WERI-Rb-1 (cell line): Measurements from ENCODE around the gene APP.

Experiments used
- DNase-seq: peaks from one replicate; pipeline ENCODE4 v3.0.0-alpha.2; 2020
- H3K27ac ChIP-seq: fragments of 250-450 bp; sonication (Bioruptor Pico); 2 replicates; pipeline ENCODE4 v1.5.1; 2020; ENCODE audit warnings: mild to moderate bottlenecking, moderate library complexity
- H3K27me3 ChIP-seq: fragments of 250-450 bp; sonication (Bioruptor Pico); 2 replicates; pipeline ENCODE4 v1.5.1; 2021; ENCODE audit warnings: mild to moderate bottlenecking, low read depth, moderate library complexity; ENCODE audit not compliant: insufficient read depth, severe bottlenecking
- H3K36me3 ChIP-seq: fragments of 250-450 bp; sonication (Bioruptor Pico); 2 replicates; pipeline ENCODE4 v1.5.1; 2020; ENCODE audit warnings: mild to moderate bottlenecking, moderate library complexity
- H3K4me3 ChIP-seq: 2 replicates; pipeline ENCODE4 v1.5.1; 2011; ENCODE audit warnings: low read depth, mild to moderate bottlenecking, control low read depth, low read length
- H3K9me3 ChIP-seq: fragments of 250-450 bp; sonication (Bioruptor Pico); 2 replicates; pipeline ENCODE4 v1.5.1; 2021; ENCODE audit warnings: mild to moderate bottlenecking, moderate library complexity; ENCODE audit not compliant: severe bottlenecking
- CTCF ChIP-seq: IDR thresholded peaks from 2 replicates; pipeline ENCODE4 v1.5.1; 2011; ENCODE audit warnings: low read depth, mild to moderate bottlenecking, control low read depth, inconsistent platforms, low read length

APP gene

GRCh38 chr21:25994758-25995163 lies 175.8 kb downstream of the APP start:
- H3K27me3 ChIP-seq = no peaks in the 10 kb centered on the region
- no peak for TF ChIP-seq CTCF
- peaks cover 37% of the 10 kb centered on the region for H3K36me3 ChIP-seq
- H3K9me3 ChIP-seq = no peaks in the 10 kb centered on the region
- no peak overlapping the region for H3K27ac ChIP-seq
- H3K4me3 ChIP-seq = no peak overlapping the region
- no peak for DNase-seq

- TF ChIP-seq CTCF = no peak
- H3K9me3 ChIP-seq = no peaks in the 10 kb centered on the region
- H3K27ac ChIP-seq = no peak overlapping the region
- no peaks in the 10 kb centered on the region for H3K27me3 ChIP-seq
- DNase-seq = no peak
- H3K36me3 ChIP-seq = peaks cover 21% of the 10 kb centered on the region
- H3K4me3 ChIP-seq = no peak overlapping the region
These were observed 181.8 kb downstream of the APP start for GRCh38 chr21:25988738-25989137.

GRCh38 chr21:25987531-25987930 lies 183.0 kb downstream of the APP start:
- no peak for TF ChIP-seq CTCF
- Histone ChIP-seq H3K9me3 (no peaks in the 10 kb centered on the region), H3K27ac (no peak overlapping the region), H3K36me3 (peaks cover 21% of the 10 kb centered on the region), H3K4me3 (no peak overlapping the region), H3K27me3 (no peaks in the 10 kb centered on the region)
- DNase-seq = no peak

- DNase-seq = no peak
- TF ChIP-seq CTCF = no peak
- Histone ChIP-seq H3K4me3 (no peak overlapping the region), H3K27me3 (no peaks in the 10 kb centered on the region), H3K36me3 (peaks cover 25% of the 10 kb centered on the region), H3K9me3 (no peaks in the 10 kb centered on the region), H3K27ac (no peak overlapping the region)
These were observed 183.6 kb downstream of the APP start for GRCh38 chr21:25986928-25987327.

GRCh38 chr21:25985990-25986389 lies 184.6 kb downstream of the APP start:
- TF ChIP-seq CTCF = no peak
- DNase-seq = no peak
- Histone ChIP-seq H3K27ac (no peak overlapping the region), H3K36me3 (peaks cover 33% of the 10 kb centered on the region), H3K4me3 (no peak overlapping the region), H3K27me3 (no peaks in the 10 kb centered on the region), H3K9me3 (no peaks in the 10 kb centered on the region)

- Histone ChIP-seq H3K27me3 (no peaks in the 10 kb centered on the region), H3K27ac (no peak overlapping the region), H3K36me3 (peaks cover 44% of the 10 kb centered on the region), H3K9me3 (no peaks in the 10 kb centered on the region), H3K4me3 (no peak overlapping the region)
- TF ChIP-seq CTCF = no peak
- DNase-seq = no peak
These were observed 186.0 kb downstream of the APP start for GRCh38 chr21:25984538-25984937.
